ENCODE measurements around the gene MED13L.

GRCh38 chr12:116317986-116318575 lies 40.6 kb upstream of the MED13L start:
- TF ChIP-seq CTCF (IDR thresholded peaks at IDR 0.05) (no peak), POLR2A (IDR thresholded peaks at IDR 0.05) (no peak)
